Retinal pigment epithelial cell (primary cell): ENCODE data around the gene KCNQ2.

ENCODE experiments used
- DNase-seq: peaks from one replicate; pipeline ENCODE4 v3.0.0-alpha.2; 2010; ENCODE audit warnings: low read depth
- H3K4me3 ChIP-seq: 2 replicates; pipeline ENCODE4 v1.5.1; 2011; ENCODE audit warnings: mild to moderate bottlenecking, low read length, control low read depth, moderate library complexity
- TF ChIP-seq, protein P1 (sequence below): conservative IDR thresholded peaks from 2 replicates; pipeline ENCODE4 v1.5.1; 2011; ENCODE audit warnings: low read depth, low read length, control low read depth, inconsistent platforms

KCNQ2 gene

DNA sequence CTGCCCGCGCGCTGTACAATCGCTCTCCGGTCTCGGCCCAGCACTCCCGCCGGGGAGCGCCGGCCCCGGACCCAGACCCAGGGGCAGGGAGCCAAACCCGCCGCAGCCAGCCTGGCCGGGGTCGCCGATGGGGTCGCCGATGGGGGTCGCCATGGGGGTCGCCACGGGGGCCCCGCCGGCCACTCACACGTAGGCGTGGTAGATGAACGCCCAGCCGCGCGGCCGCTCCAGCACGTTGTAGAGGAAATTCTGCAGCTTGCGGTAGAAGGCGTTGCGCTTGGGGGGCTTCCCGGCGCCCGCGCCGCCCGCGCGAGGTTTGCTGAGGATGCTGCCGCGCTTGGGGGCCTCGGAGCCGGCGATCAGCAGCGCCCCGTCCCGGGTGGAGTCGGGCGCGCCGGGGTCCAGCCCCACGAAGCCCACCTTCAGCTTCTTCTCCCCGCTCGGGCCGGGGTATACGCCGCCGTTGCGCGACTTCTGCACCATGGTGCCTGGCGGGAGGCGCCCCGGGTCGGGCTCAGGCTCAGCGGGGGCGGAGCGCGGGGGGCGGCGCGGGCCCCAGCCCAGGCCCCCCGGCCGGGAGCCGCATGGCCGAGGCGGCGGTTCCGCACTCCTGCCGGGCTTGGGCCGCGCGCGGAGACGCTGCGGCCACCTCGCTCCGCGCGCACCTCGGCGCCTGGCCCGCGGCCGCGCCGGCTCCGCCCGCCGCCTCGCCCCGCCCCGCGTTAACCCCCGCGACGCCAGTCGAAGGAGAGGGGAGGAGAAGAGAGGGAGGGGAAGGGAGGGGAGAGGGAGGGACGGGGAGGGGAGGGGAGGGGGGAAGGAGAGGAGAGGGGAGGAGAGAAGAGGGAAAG, at the start of gene KCNQ2:
Gene KCNQ2, minus strand, starts transcription at position 675 of the 851 bp plus-strand sequence. Its CDS starts 192 bp downstream, at position 483.
- no peak within 1 kb of the TSS for H3K4me3 ChIP-seq
- TF ChIP-seq, protein P1, sequence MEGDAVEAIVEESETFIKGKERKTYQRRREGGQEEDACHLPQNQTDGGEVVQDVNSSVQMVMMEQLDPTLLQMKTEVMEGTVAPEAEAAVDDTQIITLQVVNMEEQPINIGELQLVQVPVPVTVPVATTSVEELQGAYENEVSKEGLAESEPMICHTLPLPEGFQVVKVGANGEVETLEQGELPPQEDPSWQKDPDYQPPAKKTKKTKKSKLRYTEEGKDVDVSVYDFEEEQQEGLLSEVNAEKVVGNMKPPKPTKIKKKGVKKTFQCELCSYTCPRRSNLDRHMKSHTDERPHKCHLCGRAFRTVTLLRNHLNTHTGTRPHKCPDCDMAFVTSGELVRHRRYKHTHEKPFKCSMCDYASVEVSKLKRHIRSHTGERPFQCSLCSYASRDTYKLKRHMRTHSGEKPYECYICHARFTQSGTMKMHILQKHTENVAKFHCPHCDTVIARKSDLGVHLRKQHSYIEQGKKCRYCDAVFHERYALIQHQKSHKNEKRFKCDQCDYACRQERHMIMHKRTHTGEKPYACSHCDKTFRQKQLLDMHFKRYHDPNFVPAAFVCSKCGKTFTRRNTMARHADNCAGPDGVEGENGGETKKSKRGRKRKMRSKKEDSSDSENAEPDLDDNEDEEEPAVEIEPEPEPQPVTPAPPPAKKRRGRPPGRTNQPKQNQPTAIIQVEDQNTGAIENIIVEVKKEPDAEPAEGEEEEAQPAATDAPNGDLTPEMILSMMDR = no peak
- no peak for DNase-seq

DNA sequence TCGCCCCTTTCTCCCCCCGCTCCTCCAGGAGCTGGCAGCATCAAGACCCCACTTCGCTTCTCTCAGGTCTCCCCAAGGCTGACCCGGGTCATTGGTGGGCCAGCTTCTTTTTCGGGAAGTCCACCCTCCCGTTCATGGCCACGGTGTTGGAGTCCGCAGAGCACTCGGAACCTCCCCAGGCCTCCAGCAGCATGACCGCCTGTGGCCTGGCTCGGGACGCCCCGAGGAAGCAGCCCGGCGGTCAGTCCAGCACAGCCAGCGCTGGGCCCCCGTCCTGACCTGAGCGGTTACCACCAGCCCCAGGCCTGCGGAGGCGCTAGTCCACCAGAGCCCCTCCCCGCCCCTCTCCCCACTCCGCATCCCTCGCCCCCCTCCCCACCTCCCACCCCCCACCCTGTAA, 49.1 kb upstream of the KCNQ2 start:
- peak overlapping the region; percentile 82 for H3K4me3 ChIP-seq
- TF ChIP-seq, protein P1 = no peak
- no peak for DNase-seq

DNA sequence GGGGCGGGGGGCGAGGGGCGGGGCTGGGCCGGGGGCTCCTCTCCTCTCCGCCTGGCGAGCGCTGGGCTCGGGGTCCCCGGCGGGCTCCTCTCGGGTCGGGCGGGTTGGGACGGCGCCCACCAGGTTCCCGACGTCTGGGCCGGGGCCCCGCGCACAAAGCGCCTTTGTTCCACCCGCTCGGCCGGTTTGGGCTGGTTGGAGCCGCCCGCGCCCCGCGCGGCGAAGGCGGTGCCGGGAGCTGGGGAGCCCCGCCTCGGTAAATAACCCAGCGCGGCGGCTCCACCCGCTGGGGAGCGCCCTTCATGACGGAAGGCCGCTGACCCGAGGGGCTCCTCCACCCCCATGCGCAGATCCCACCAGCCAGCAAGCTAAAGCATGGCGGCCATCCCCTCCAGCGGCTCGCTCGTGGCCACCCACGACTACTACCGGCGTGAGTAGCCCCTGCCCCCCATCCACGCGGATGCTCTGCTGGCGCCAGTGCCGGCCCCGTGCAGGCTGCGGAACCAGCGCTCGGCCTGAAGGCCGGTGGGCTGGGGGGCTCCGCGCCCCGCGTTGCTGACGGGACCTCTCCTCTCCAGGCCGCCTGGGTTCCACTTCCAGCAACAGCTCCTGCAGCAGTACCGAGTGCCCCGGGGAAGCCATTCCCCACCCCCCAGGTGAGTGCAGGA, 48.6 kb upstream of the KCNQ2 start:
- DNase-seq = no peak
- H3K4me3 ChIP-seq = peak overlapping the region; percentile 82
- TF ChIP-seq, protein P1 = no peak

DNA sequence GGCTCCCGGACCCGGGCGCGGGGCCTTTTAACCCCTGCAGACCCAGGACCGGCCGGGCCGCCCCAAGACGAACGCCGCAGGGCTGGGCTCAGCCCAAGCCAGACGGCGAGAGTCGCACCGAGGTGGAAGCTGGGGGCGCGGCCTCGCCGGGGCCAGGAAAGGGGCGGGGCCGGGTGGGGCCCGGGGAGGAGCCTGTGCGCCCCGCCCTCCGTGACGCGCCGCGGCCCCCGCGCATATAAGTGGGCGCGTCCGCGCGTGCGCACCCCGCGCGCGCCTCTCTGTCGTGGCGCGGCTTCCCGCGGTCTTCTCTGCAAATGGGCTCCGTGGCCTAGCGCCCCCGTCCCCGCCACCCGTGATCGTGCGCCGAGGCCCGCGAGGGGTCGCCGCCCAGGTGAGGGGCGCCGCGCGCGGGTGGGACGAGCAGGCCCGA, 48.1 kb upstream of the KCNQ2 start, which contains the start of gene PPDPF:
Gene PPDPF, plus strand, starts transcription at position 262 of the 430 bp plus-strand sequence. CDS start 544 bp downstream, outside the sequence.
- H3K4me3 ChIP-seq = peak within 1 kb of the TSS; percentile 82
- no peak for DNase-seq
- TF ChIP-seq, protein P1 = no peak

DNA sequence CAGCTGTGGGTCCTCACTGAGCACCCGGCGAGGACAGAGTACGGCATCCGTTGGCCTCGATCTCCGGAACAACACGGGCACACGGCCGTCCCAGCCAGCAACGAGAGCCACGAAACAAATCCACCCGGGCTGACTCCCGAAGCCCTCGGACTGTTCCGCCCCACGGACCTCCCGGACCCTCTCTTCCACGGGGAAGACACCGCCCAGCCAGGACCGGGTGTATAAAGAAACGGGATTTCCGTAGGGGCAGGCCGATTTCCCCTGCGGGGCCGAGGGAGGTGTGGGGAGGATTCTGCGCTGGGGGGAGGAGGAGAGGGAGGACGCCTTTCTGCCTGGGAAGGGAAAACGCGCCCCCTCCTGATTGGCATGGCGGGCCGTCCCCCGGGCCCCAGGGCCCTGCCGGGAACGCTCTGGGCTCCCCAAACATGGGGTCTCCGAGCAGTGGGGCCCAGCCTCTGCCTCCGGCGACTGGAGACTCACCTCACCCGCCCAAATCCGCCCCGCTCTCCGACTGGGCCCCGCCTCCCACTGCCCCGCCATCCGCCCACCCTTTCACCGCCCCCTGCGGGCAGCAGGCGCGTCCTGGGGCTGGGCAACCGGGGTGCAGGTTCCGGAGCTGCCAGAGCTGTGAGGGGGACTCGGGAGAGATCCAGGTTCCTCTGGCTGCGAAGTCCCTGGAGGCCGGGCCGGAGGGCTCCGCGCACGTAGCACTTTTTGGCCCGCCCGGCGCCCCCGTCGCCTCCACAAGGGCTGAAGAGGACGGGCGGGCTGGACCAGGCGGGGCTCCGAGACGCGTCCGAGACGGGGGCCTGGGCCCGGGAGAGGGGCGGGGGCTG, 47.4 kb upstream of the KCNQ2 start:
- TF ChIP-seq, protein P1 = peak; percentile 23
- H3K4me3 ChIP-seq = peak overlapping the region; percentile 82
- no peak for DNase-seq

DNA sequence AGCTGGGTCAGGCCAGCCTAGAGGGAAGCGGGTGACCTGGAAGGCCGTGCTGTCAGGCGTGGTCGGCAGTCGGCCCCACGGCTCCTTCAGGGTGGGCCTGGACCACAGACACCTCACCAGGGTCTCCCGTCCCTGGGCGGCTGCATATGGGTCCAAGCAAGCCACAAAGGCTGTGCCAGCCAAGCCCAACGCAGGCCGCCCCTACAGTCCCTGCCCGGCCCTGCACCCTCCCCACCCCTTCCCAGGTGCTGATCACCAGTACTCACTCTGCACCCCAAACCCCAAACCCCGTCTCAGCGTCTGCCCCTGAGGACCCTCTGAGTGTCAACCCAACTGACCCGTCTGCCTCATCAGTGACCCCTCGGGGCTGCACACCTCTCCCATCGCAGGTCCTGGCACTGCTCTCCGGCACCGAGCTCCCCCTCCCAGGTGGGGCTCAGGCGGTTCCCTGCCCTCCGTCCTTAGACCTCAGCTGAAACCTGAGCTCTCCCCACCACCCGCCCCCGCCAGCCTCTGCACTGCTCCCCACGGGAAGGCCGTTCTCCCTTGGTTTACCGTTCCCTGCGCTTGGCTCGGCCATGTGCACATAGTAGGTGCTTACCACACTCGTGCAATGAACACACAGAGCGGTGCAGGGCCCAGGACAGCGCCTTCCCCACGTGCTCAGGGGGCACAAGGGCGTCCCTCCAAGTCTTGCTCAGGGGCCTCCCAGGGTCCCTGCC, 46.7 kb upstream of the KCNQ2 start:
- peak overlapping the region; percentile 82 for H3K4me3 ChIP-seq
- TF ChIP-seq, protein P1 = no peak
- DNase-seq = no peak
